ENCODE data around the gene STK31.
"Not testable (repeated sequence)": the region's sequence is repeated elsewhere in the genome, so short reads cannot be mapped to it uniquely, and the experiment has no call there.

Gene STK31

DNA sequence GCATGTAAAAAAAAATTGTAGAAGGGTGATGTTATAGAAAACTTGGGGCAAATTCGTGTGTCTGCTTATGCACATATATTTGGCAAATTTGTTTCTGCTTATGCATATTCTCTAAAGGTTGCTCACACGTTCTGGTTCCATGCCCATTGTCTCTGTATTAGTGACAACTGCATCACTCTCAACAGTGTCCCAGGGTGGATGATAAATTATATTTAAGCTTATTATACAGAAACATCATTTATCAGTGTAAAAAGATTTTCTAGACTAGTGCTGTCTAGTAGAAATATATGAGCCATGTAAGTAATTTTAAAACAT lies 4.1 kb downstream of the STK31 start:
- Histone ChIP-seq H3K9me3 (ENCODE audit: control insufficient read depth, insufficient read depth, low read depth, low read length) (no peaks in the 10 kb centered on the region), H3K9ac (ENCODE audit: low read length) (no peak overlapping the region), H3K4me1 (ENCODE audit: control insufficient read depth, insufficient read depth, low read length) (no peaks in the 10 kb centered on the region), H3K27me3 (ENCODE audit: control insufficient read depth, insufficient read depth, low read length) (no peaks in the 10 kb centered on the region), H3K4me3 (ENCODE audit: low read depth, low read length) (no peak overlapping the region), H3K27ac (ENCODE audit: low read depth, low read length) (no peak overlapping the region), H3K36me3 (ENCODE audit: control insufficient read depth, insufficient read depth, low read length) (no peaks in the 10 kb centered on the region)

DNA sequence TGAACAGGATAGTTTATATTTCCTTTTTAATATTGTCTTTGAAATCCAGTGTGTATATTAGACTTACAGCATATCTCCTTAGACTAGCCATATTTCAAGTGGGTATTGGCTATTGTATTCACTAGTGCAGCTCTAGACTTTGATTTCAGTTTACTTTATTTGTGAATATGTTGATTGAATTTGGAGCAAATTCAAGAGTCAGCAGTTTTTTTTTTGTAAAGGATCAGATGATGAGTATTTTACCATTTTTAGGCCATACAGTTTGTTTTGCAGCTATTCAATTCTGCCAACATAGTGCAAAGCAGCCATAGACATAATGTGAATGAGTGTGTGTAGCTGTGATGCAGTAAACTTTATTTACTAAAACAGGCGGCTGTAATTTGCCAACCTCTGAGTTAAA lies 4.6 kb downstream of the STK31 start:
- H3K4me3 ChIP-seq (ENCODE audit: low read depth, low read length), result no peak overlapping the region

DNA sequence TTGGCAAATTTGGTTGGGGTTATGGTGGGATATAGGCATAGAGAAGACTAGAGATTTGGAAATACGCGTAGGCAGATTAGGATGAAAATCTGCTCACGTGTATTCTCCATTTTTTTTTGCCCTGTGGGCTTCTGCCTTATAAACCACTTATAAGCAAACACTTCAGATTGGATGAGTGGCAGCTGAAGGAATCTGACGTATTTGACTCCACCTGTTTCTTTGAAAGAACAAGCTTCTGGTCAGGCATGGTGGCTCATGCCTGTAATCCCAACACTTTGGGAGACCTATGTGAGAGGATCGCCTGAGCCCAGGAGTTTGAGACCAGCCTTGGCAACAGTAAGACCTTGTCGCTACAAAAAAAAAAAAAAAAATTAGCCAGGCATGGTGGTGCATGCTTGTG lies 5.1 kb downstream of the STK31 start:
- Histone ChIP-seq H3K9me3 (ENCODE audit: control insufficient read depth, insufficient read depth, low read depth, low read length) (no peaks in the 10 kb centered on the region), H3K4me1 (ENCODE audit: control insufficient read depth, insufficient read depth, low read length) (no peaks in the 10 kb centered on the region)

More for the DNA sequence above, 4.6 kb downstream of the STK31 start:
- no peak overlapping the region for H3K9ac ChIP-seq (ENCODE audit: low read length)
- H3K36me3 ChIP-seq (ENCODE audit: control insufficient read depth, insufficient read depth, low read length), result no peaks in the 10 kb centered on the region
- no peak overlapping the region for H3K27ac ChIP-seq (ENCODE audit: low read depth, low read length)
- no peaks in the 10 kb centered on the region for H3K4me1 ChIP-seq (ENCODE audit: control insufficient read depth, insufficient read depth, low read length)
- no peaks in the 10 kb centered on the region for H3K9me3 ChIP-seq (ENCODE audit: control insufficient read depth, insufficient read depth, low read depth, low read length)
- H3K27me3 ChIP-seq (ENCODE audit: control insufficient read depth, insufficient read depth, low read length), result no peaks in the 10 kb centered on the region

DNA sequence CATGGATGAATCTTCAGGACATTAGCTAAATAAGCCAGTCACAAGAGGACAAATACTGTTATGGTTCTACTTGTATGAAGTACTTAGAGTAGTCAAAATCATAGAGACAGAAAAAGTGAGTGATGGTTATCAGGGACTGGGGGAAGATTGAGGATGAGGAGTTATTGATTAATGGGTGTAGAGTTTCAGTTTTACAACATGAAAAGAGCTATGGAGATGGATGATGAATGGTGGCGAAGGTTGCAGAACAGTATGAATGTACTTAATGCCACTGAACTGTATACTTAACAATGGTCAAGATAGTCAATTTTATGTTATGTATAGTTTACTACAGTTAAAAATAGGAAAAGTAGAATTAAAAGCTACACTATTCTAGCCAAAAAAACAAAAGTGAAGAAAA lies 7.8 kb downstream of the STK31 start:
- no peak overlapping the region for H3K9ac ChIP-seq (ENCODE audit: low read length)
- no peak overlapping the region for H3K27ac ChIP-seq (ENCODE audit: low read depth, low read length)
- peaks cover 4% of the 10 kb centered on the region; the same call in 1 of the 2 replicates for H3K4me1 ChIP-seq (ENCODE audit: control insufficient read depth, insufficient read depth, low read length)
- no peak overlapping the region for H3K4me3 ChIP-seq (ENCODE audit: low read depth, low read length)
- peaks cover 14% of the 10 kb centered on the region for H3K27me3 ChIP-seq (ENCODE audit: control insufficient read depth, insufficient read depth, low read length)
- no peaks in the 10 kb centered on the region for H3K9me3 ChIP-seq (ENCODE audit: control insufficient read depth, insufficient read depth, low read depth, low read length)
- no peaks in the 10 kb centered on the region for H3K36me3 ChIP-seq (ENCODE audit: control insufficient read depth, insufficient read depth, low read length)

More for the DNA sequence above, 5.1 kb downstream of the STK31 start:
- Histone ChIP-seq H3K36me3 (ENCODE audit: control insufficient read depth, insufficient read depth, low read length) (no peaks in the 10 kb centered on the region), H3K4me3 (ENCODE audit: low read depth, low read length) (no peak overlapping the region), H3K27me3 (ENCODE audit: control insufficient read depth, insufficient read depth, low read length) (no peaks in the 10 kb centered on the region), H3K9ac (ENCODE audit: low read length) (no peak overlapping the region), H3K27ac (ENCODE audit: low read depth, low read length) (no peak overlapping the region)

DNA sequence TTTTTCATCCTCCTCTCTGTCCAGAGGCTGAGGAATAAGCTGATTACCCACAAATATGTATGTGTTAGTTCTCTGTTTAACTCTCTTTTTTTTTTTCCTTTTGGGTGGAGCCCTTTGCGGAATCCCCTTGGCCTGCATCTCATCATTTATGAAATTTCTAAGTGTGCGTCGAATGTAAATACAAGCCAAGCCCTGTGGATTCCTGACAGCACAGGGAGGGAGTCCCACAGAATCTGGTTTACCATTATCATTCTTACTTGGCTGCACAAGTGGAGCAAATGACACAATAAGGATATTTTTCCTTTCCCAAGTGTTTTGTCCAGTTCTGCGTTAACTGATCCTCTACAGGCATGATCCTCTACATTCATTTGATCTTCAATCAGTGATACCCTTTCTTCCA lies 11.4 kb downstream of the STK31 start:
- peaks cover 41% of the 10 kb centered on the region for H3K27me3 ChIP-seq (ENCODE audit: control insufficient read depth, insufficient read depth, low read length)

DNA sequence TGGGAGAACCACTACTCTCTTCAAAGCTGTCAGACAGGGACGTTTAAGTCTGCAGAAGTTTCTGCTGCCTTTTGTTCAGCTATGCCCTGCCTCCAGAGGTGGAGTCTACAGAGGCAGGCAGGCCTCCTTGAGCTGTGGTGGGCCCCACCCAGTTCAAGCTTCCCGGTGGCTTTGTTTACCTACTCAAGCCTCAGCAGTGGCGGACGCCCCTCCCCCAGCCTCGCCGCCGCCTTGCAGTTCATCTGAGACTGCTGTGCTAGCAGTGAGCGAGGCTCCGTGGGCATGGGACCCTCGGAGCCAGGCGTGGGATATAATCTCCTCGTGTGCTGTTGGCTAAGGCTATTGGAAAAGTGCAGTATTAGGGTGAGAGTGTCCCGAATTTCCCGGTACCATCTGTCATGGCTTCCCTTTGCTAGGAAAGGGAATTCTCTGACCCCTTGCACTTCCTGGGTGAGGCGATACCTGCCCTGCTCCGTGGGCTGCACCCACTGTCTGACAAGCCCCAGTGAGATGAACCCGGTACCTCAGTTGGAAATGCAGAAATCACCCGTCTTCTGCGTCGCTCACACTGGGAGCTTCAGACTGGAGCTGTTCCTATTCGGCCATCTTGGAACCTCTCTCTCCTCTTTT lies 12.7 kb downstream of the STK31 start:
- H3K27ac ChIP-seq (ENCODE audit: low read depth, low read length), result peak overlapping the region; percentile 7; the same call in 1 of the 2 replicates
- not testable (repeated sequence) for H3K36me3 ChIP-seq (ENCODE audit: control insufficient read depth, insufficient read depth, low read length); H3K9me3 ChIP-seq (ENCODE audit: control insufficient read depth, insufficient read depth, low read depth, low read length)
- peaks cover 20% of the 10 kb centered on the region for H3K4me1 ChIP-seq (ENCODE audit: control insufficient read depth, insufficient read depth, low read length)
- H3K4me3 ChIP-seq (ENCODE audit: low read depth, low read length), result peak overlapping the region; percentile 65
- H3K27me3 ChIP-seq (ENCODE audit: control insufficient read depth, insufficient read depth, low read length), result peaks cover 41% of the 10 kb centered on the region
- H3K9ac ChIP-seq (ENCODE audit: low read length), result peak overlapping the region; percentile 74

More for the DNA sequence above, 11.4 kb downstream of the STK31 start:
- Histone ChIP-seq H3K36me3 (ENCODE audit: control insufficient read depth, insufficient read depth, low read length) (no peaks in the 10 kb centered on the region), H3K4me1 (ENCODE audit: control insufficient read depth, insufficient read depth, low read length) (peaks cover 20% of the 10 kb centered on the region), H3K4me3 (ENCODE audit: low read depth, low read length) (no peak overlapping the region), H3K9me3 (ENCODE audit: control insufficient read depth, insufficient read depth, low read depth, low read length) (no peaks in the 10 kb centered on the region), H3K9ac (ENCODE audit: low read length) (no peak overlapping the region), H3K27ac (ENCODE audit: low read depth, low read length) (no peak overlapping the region)

DNA sequence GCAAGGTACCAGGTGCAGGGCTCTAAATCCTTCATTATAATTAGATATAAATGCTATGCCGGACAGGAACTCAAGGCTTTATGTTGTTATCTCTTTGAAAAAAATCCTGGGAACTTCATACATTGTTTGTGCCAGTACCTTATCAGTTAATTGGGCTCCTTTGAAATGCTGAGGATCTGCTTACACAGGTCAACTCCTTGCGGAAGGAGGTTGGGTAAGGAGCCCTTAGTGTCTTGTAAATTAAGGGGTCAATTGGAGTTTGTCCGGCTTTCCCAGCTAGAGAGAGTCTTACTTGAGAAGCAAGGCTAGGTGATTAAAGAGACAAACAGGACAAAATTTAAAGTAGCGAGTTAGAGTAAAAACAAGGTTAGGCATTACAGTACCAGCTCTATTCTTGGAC lies 14.1 kb downstream of the STK31 start:
- not testable (repeated sequence) for H3K9ac ChIP-seq (ENCODE audit: low read length); H3K27ac ChIP-seq (ENCODE audit: low read depth, low read length); H3K36me3 ChIP-seq (ENCODE audit: control insufficient read depth, insufficient read depth, low read length); H3K9me3 ChIP-seq (ENCODE audit: control insufficient read depth, insufficient read depth, low read depth, low read length)
- peaks cover 41% of the 10 kb centered on the region for H3K27me3 ChIP-seq (ENCODE audit: control insufficient read depth, insufficient read depth, low read length)
- peak overlapping the region; percentile 65; the same call in 1 of the 2 replicates for H3K4me3 ChIP-seq (ENCODE audit: low read depth, low read length)
- peaks cover 20% of the 10 kb centered on the region for H3K4me1 ChIP-seq (ENCODE audit: control insufficient read depth, insufficient read depth, low read length)

DNA sequence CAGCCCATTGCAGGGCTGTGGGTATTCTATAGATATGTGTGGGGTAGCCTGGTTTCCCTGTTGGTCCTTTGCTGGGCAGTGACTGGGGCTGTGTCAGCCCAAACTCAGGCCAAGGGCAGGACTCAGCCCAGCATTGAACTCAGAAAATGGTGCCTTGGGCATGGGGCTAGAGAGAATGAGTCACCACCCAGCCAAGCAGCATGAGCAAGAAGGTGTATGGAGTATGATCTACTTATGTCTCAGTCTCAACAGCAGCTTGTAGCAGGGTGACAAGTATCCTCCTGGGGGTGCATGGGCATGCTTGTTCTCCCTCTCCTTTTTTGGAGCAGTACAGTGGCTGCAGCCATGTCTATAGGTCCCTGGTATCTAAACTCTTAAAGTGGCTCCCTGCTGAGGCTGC lies 32.0 kb downstream of the STK31 start:
- no peak overlapping the region for H3K9ac ChIP-seq (ENCODE audit: low read length)
- H3K36me3 ChIP-seq (ENCODE audit: control insufficient read depth, insufficient read depth, low read length), result no peaks in the 10 kb centered on the region
- H3K27ac ChIP-seq (ENCODE audit: low read depth, low read length), result no peak overlapping the region
- H3K9me3 ChIP-seq (ENCODE audit: control insufficient read depth, insufficient read depth, low read depth, low read length), result peaks cover 22% of the 10 kb centered on the region
- no peaks in the 10 kb centered on the region for H3K4me1 ChIP-seq (ENCODE audit: control insufficient read depth, insufficient read depth, low read length)
- H3K4me3 ChIP-seq (ENCODE audit: low read depth, low read length), result no peak overlapping the region
- no peaks in the 10 kb centered on the region for H3K27me3 ChIP-seq (ENCODE audit: control insufficient read depth, insufficient read depth, low read length)

DNA sequence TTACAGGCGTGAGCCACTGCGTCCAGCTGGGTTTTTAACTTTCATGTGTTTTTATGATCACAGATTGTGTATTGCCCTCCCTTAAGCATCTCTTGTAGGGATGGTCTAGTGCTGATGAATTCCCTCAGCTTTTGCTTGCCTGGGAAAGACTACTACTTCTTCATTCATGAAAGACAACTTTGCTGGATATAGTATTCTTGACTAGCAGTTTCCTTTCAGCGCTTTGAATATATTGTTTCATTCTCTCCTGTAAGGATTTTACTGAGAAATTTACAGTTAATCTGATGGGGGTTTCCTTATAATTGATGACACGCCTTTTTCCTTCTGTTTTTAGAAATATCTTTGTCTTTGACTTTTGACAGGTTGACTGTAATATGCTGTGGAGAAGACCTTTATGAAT lies 33.2 kb downstream of the STK31 start:
- no peak overlapping the region for H3K27ac ChIP-seq (ENCODE audit: low read depth, low read length)
- H3K4me3 ChIP-seq (ENCODE audit: low read depth, low read length), result no peak overlapping the region
- H3K4me1 ChIP-seq (ENCODE audit: control insufficient read depth, insufficient read depth, low read length), result no peaks in the 10 kb centered on the region
- H3K9ac ChIP-seq (ENCODE audit: low read length), result no peak overlapping the region
- no peaks in the 10 kb centered on the region for H3K36me3 ChIP-seq (ENCODE audit: control insufficient read depth, insufficient read depth, low read length)
- peaks cover 22% of the 10 kb centered on the region for H3K9me3 ChIP-seq (ENCODE audit: control insufficient read depth, insufficient read depth, low read depth, low read length)
- H3K27me3 ChIP-seq (ENCODE audit: control insufficient read depth, insufficient read depth, low read length), result no peaks in the 10 kb centered on the region

DNA sequence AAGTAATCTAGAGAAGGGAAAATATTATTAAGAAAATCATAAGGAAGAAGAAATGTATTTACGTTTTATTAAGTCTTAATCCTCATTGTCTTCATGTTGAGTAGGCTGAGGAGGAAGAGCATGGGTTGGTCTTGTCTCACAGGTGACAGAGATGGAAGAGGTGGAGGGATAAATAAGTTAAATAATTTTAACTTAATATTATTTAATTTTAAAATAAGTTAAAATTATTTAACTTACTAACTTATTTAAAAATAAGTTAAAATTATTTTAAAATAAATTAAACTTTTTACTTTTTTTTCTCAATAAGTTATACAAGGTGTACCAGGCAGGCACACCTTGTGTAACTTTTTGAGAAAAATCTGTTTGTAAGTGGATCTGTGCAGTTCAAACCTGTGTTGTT lies 36.6 kb downstream of the STK31 start:
- no peak overlapping the region for H3K4me3 ChIP-seq (ENCODE audit: low read depth, low read length)
- H3K27ac ChIP-seq (ENCODE audit: low read depth, low read length), result no peak overlapping the region
- H3K9ac ChIP-seq (ENCODE audit: low read length), result no peak overlapping the region
- H3K27me3 ChIP-seq (ENCODE audit: control insufficient read depth, insufficient read depth, low read length), result no peaks in the 10 kb centered on the region
- H3K9me3 ChIP-seq (ENCODE audit: control insufficient read depth, insufficient read depth, low read depth, low read length), result peaks cover 22% of the 10 kb centered on the region
- no peaks in the 10 kb centered on the region for H3K4me1 ChIP-seq (ENCODE audit: control insufficient read depth, insufficient read depth, low read length)
- no peaks in the 10 kb centered on the region for H3K36me3 ChIP-seq (ENCODE audit: control insufficient read depth, insufficient read depth, low read length)

DNA sequence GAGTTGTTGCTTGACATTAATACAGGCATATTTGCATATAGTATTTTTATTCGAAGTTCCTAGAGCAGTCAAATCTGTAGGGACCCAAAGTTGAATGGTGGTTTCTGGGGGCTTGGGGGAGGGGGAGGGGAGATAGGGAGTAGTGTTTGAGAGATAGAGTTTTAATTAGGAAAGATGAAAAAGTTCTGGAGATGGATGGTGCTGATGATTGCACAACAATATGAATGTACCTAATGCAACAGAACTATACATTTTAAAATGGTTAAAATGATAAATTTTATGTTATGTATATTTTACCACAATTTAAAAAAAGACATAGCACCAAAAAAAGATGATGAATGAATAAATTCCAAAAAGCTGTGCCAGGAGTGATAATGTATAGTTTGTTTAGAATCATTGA lies 41.8 kb downstream of the STK31 start:
- Histone ChIP-seq H3K4me1 (ENCODE audit: control insufficient read depth, insufficient read depth, low read length) (no peaks in the 10 kb centered on the region), H3K9ac (ENCODE audit: low read length) (no peak overlapping the region), H3K9me3 (ENCODE audit: control insufficient read depth, insufficient read depth, low read depth, low read length) (peaks cover 2% of the 10 kb centered on the region; the same call in 1 of the 2 replicates), H3K4me3 (ENCODE audit: low read depth, low read length) (no peak overlapping the region), H3K27me3 (ENCODE audit: control insufficient read depth, insufficient read depth, low read length) (no peaks in the 10 kb centered on the region), H3K36me3 (ENCODE audit: control insufficient read depth, insufficient read depth, low read length) (no peaks in the 10 kb centered on the region), H3K27ac (ENCODE audit: low read depth, low read length) (no peak overlapping the region)

DNA sequence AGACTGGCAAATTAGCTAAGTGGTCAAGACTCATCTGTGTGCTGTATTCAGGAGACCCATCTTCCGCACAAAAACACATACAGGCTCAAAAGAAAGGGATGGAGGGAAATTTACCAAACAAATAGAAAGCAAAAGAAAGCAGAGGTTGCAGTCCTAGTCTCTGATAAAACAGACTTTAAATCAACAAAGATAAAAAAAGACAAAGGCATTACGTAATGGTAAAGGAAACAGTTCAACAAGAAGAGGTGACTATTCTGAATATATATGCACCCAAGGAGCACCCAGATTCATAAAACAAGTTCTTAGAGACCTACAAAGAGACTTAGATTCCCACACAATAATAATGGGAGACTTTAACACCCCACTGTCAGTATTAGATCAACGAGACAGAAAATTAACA lies 48.8 kb downstream of the STK31 start:
- not testable (repeated sequence) for H3K9ac ChIP-seq (ENCODE audit: low read length); H3K4me3 ChIP-seq (ENCODE audit: low read depth, low read length); H3K9me3 ChIP-seq (ENCODE audit: control insufficient read depth, insufficient read depth, low read depth, low read length); H3K27me3 ChIP-seq (ENCODE audit: control insufficient read depth, insufficient read depth, low read length); H3K27ac ChIP-seq (ENCODE audit: low read depth, low read length); H3K36me3 ChIP-seq (ENCODE audit: control insufficient read depth, insufficient read depth, low read length)
- peaks cover 10% of the 10 kb centered on the region; the same call in 1 of the 2 replicates for H3K4me1 ChIP-seq (ENCODE audit: control insufficient read depth, insufficient read depth, low read length)

Data from HUES6 (cell line).